A549 (cell line): ENCODE measurements around the gene MUC5AC.

Experiments used
- EHMT2 ChIP-seq: fragments of 200-600 bp; sonication (generic); IDR thresholded peaks from 2 replicates; pipeline ENCODE4 v1.6.1; 2016; ENCODE audit warnings: antibody characterized with exemption, low read depth, mild to moderate bottlenecking, moderate library complexity
- ZSCAN20 ChIP-seq: fragments of 250-450 bp; sonication (Bioruptor Pico); IDR thresholded peaks from 2 replicates; pipeline ENCODE4 v1.8.0; 2022; ENCODE audit warnings: mild to moderate bottlenecking, moderate library complexity

- TF ChIP-seq EHMT2 (no peak), ZSCAN20 (no peak)
These were observed 67.0 kb downstream of the MUC5AC start for GRCh38 chr11:1224491-1225385.
